GM12801 (cell line): ENCODE measurements around the gene UNC13A.

ENCODE experiments used
- CTCF ChIP-seq: IDR thresholded peaks from one replicate; pipeline ENCODE4 v1.5.1; 2011; ENCODE audit warnings: control low read depth; ENCODE audit not compliant: insufficient read length; ENCODE audit errors: extremely low read depth

UNC13A gene

GRCh38 chr19:17648097-17648660 is 40.0 kb downstream of the UNC13A start:
- no peak for TF ChIP-seq CTCF

GRCh38 chr19:17647071-17648020 is 40.8 kb downstream of the UNC13A start:
- no peak for TF ChIP-seq CTCF

GRCh38 chr19:17646441-17646840 is 41.7 kb downstream of the UNC13A start:
- TF ChIP-seq CTCF: no peak

GRCh38 chr19:17645339-17645963 is 42.7 kb downstream of the UNC13A start:
- no peak for TF ChIP-seq CTCF

- no peak for TF ChIP-seq CTCF
These were observed 45.5 kb downstream of the UNC13A start for GRCh38 chr19:17642656-17643055.

- TF ChIP-seq CTCF: no peak
These were observed 46.3 kb downstream of the UNC13A start for GRCh38 chr19:17641846-17642245.

- no peak for TF ChIP-seq CTCF
These were observed 47.0 kb downstream of the UNC13A start for GRCh38 chr19:17641181-17641580.
